Transverse colon (tissue), 4 donors: Measurements from ENCODE around the gene MBNL2.

ENCODE experiments used
- CTCF ChIP-seq, 5 experiments: fragments of 200-600 bp in 3 of 5; fragments of 450-650 bp in 2 of 5; sonication (generic) in 3 of 5; IDR thresholded peaks; 1 replicate in 2 of 5; 2 replicates in 3 of 5; pipeline ENCODE4 v1.5.1; 2016 to 2017; ENCODE audit warnings: antibody characterized with exemption in 5 of 5, inconsistent platforms in 3 of 5, mild to moderate bottlenecking in 2 of 5, moderate library complexity in 1 of 5
- POLR2A ChIP-seq: fragments of 450-650 bp; IDR thresholded peaks from one replicate; pipeline ENCODE4 v1.6.1; 2016; ENCODE audit warnings: antibody characterized with exemption, mild to moderate bottlenecking, moderate library complexity
- POLR2AphosphoS5 ChIP-seq, 3 donors: sonication (generic); formaldehyde crosslinking; IDR thresholded peaks; one replicate each; pipeline ENCODE4 v1.6.1; 2016; ENCODE audit warnings: antibody characterized with exemption in 3 of 3

- TF ChIP-seq POLR2A (no peak), CTCF (IDR thresholded peaks at IDR 0.05) (no peak), POLR2AphosphoS5 (IDR thresholded peaks at IDR 0.05) (no peak)
These were observed 112.6 kb downstream of the MBNL2 start for GRCh38 chr13:97334690-97335089.
